Immature natural killer cell (primary cell): ENCODE measurements around the gene CLEC3A. TPM values are rescaled to one million over a fixed set of nuclear protein-coding genes. Genes with fewer than 3 reads are reported as not detected.

ENCODE experiments used
- DNase-seq, 3 donors: peaks; one replicate each; pipeline ENCODE4 v3.0.0; 2022; ENCODE audit warnings: mixed read lengths in 1 of 3
- H3K27ac Mint-ChIP-seq, 6 donors: one replicate each; pipeline ENCODE4 v1.8.0; 2020; ENCODE audit warnings: mixed read lengths in 6 of 6, mild to moderate bottlenecking in 5 of 6, inconsistent platforms in 4 of 6, moderate library complexity in 3 of 6
- H3K27me3 Mint-ChIP-seq, 3 donors: one replicate each; pipeline ENCODE4 v1.8.0; 2020 to 2021; ENCODE audit warnings: low read depth in 3 of 3, mild to moderate bottlenecking in 3 of 3, mixed read lengths in 3 of 3, moderate library complexity in 3 of 3, inconsistent platforms in 1 of 3
- H3K36me3 Mint-ChIP-seq, 3 donors: one replicate each; pipeline ENCODE4 v1.8.0; 2020; ENCODE audit warnings: mixed read lengths in 3 of 3, inconsistent platforms in 2 of 3, mild to moderate bottlenecking in 2 of 3
- H3K4me1 Mint-ChIP-seq, 2 donors: one replicate each; pipeline ENCODE4 v1.8.0; 2020; ENCODE audit warnings: inconsistent platforms in 2 of 2, mild to moderate bottlenecking in 2 of 2, mixed read lengths in 2 of 2, moderate library complexity in 1 of 2
- H3K4me3 Mint-ChIP-seq, 5 donors: one replicate each; pipeline ENCODE4 v1.8.0; 2020; ENCODE audit warnings: mild to moderate bottlenecking in 5 of 5, mixed read lengths in 5 of 5, inconsistent platforms in 3 of 5, moderate library complexity in 3 of 5
- H3K9me3 Mint-ChIP-seq, 6 donors: one replicate each; pipeline ENCODE4 v1.8.0; 2020; ENCODE audit warnings: mild to moderate bottlenecking in 6 of 6, mixed read lengths in 6 of 6, inconsistent platforms in 4 of 6, moderate library complexity in 3 of 6
- polyA plus RNA-seq, 3 donors: library from polyadenylated mRNA; unstranded; fragments of 300-500 nt; fragmentation: Illumina TruSeq; gene quantifications; one replicate each; pipeline ENCODE4 v1.2.3, GENCODE V29; 2021

Gene CLEC3A
- polyA plus RNA-seq, 3 donors from 2014 or later: not detected

DNA sequence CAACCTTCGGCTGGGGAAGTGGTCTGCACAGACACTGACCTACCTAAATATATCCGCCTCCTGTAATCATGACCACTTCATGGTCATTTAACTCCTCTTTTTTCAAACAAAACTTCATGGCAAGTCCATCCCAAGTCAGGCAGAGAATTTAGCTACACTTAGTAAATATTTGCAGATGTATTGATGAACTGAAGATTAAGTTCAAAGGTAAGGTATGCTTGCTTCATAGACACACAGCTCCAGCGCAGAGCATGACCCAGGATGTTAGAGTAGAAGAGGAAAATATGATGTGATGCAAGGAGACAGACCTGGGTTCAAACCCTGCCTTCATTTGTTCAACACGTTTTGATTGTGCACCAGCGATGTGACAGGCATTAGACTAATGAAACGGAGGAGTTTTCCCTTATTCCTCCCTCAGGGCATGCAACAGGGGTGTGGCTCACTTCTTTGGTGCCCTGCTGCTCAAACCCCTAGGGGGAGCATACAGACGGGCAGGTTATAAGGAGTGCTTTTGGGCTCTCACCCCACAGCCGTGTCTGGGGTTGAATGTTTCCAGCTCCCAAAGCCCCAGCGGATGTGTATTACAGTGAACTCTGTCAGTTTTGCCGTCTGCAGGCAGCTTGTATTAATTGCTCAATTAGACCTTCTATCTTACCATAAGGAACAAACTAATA, 23.9 kb upstream of the CLEC3A start:
- Mint-ChIP-seq H3K27ac (no peak overlapping the region), H3K4me3 (no peak overlapping the region), H3K4me1 (no peaks in the 10 kb centered on the region), H3K36me3 (no peaks in the 10 kb centered on the region), H3K27me3 (peaks cover 0 to 2% (median 0%) of the 10 kb centered on the region in 3 donors), H3K9me3 (peaks cover 0 to 7% (median 4%) of the 10 kb centered on the region in 6 donors)
- no peak for DNase-seq

DNA sequence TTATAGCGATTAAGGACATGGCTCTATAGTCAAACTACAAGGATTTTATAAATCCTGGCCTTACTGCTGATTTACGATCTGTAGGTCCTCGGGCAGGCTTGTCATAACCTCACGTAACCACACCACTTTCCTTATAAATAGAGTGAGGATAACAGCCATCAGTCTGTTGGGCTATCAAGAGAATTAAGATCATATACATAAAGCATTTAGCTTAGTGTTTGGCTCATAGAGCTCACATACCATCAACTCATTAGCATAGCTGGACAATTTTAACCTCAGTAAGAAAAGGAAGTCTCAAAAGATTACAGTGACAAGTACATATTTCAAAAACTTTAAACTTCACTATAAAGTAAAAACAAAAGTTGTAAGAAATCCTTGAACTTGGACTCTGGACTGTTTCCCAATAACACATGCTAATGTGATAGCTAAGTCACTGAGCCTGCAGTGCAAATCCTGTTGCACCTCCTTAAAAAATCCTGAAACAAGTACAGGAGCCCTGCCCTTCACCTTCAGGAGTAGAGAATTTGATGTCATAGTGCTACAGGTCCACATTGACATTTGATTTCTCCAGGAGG, 20.8 kb upstream of the CLEC3A start:
- DNase-seq: no peak
- Mint-ChIP-seq H3K36me3 (no peaks in the 10 kb centered on the region), H3K27me3 (peaks cover 0 to 2% (median 0%) of the 10 kb centered on the region in 3 donors), H3K27ac (no peak overlapping the region), H3K4me3 (no peak overlapping the region), H3K9me3 (peaks cover 0 to 5% (median 2%) of the 10 kb centered on the region in 6 donors), H3K4me1 (no peaks in the 10 kb centered on the region)

DNA sequence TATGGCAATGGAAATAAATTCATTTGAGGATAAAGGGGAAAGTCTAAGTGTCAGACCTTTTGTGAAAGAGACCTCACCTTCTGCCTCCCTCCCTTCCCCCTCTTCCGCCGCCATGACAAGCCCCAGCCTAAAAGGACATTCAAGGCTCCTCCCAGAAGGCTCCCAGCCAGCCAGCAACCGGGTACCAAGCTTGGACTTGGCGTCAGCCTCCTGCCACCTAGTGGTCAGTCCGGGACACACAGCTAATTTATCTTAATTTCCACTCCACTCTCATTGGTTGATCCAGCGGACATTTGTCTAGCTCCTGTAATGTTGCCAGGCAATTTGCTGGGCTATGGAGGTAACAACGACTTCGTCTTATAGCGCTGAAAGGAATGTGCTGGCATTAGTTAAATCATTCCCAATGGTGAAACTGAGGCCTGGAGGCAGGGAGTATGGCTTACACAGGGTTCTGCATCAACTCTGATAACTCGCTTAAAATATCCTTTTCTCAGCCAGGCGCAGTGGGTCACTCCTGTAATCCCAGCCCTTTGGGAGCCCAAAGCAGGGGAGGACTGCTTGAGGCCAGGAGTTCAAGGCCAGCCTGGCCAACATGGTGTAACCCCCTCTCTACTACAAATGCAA, 19.3 kb upstream of the CLEC3A start:
- DNase-seq: peak; percentile 27 to 44 (median 33)
- Mint-ChIP-seq H3K36me3 (no peaks in the 10 kb centered on the region), H3K27ac (no peak overlapping the region), H3K27me3 (peaks cover 0 to 2% (median 0%) of the 10 kb centered on the region in 3 donors), H3K4me3 (no peak overlapping the region), H3K4me1 (no peaks in the 10 kb centered on the region), H3K9me3 (peaks cover 0 to 4% (median 0%) of the 10 kb centered on the region in 6 donors)

DNA sequence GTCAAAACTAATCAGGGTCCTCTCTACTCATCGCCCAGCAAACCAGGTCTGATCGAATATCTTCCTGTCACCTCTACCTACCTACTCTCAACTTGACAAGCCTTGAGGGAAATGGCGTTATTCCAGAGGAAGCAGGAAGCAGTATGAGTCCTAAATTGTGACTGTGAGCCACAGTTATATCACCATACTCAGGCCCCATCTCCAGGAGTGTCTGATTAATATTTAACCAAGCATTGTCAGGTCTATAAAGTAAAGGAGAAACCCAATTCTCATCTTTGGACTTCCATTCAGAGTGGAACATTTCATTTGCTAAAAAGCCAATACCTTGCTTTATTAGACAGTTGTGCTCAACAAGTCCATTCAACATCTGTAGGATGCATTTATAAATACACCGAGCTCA, 17.8 kb upstream of the CLEC3A start:
- H3K4me3 Mint-ChIP-seq: no peak overlapping the region
- no peaks in the 10 kb centered on the region for H3K36me3 Mint-ChIP-seq
- H3K4me1 Mint-ChIP-seq: no peaks in the 10 kb centered on the region
- no peak overlapping the region for H3K27ac Mint-ChIP-seq
- DNase-seq: no peak
- peaks cover 0 to 2% (median 2%) of the 10 kb centered on the region in 3 donors for H3K27me3 Mint-ChIP-seq
- H3K9me3 Mint-ChIP-seq: peaks cover 0 to 3% (median 0%) of the 10 kb centered on the region in 6 donors

DNA sequence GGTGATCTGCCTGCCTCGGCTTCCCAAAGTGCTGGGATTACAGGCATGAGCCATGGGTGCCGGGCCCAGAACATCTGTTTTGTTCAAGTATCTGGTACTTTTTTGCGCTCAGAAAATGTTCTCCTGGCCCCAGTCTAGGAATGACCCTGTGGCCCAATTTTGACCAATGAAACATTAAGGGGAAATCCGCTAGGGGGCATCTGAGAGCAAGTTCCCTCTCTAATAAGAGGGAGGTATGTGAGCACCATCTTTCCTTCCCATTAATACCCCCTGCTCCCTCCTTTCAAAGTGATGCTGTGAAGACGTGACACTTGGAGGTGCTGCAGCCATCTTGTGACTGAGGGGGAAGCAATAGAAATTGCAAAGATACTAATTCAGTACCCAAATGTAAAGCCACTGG, 16.5 kb upstream of the CLEC3A start:
- no peak for DNase-seq
- H3K36me3 Mint-ChIP-seq: no peaks in the 10 kb centered on the region
- H3K4me3 Mint-ChIP-seq: no peak overlapping the region
- peaks cover 0 to 3% (median 0%) of the 10 kb centered on the region in 6 donors for H3K9me3 Mint-ChIP-seq
- peaks cover 0 to 2% (median 2%) of the 10 kb centered on the region in 3 donors for H3K27me3 Mint-ChIP-seq
- H3K4me1 Mint-ChIP-seq: no peaks in the 10 kb centered on the region
- H3K27ac Mint-ChIP-seq: no peak overlapping the region

DNA sequence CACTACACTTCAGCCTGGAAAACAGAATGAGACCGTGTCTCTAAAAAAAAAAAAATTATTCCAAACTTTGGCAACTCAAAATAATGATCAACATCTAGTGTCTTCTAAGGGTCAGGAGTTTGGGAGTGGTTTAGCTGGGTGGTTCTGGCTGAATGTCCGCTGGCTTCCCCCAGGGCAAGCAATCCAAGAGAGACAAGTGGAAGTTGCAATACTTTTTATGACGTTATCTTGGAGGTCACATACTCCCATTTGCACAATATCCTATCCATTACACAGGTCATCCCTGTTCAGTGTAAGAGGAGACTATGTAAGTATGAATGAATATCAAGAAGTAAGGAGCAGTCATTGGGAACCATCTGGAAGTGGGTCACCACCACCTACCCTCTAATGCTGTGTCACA, 15.2 kb upstream of the CLEC3A start:
- H3K27ac Mint-ChIP-seq: no peak overlapping the region
- H3K27me3 Mint-ChIP-seq: peaks cover 0 to 3% (median 2%) of the 10 kb centered on the region in 3 donors
- H3K9me3 Mint-ChIP-seq: peaks cover 0 to 3% (median 0%) of the 10 kb centered on the region in 6 donors
- no peaks in the 10 kb centered on the region for H3K36me3 Mint-ChIP-seq
- no peak overlapping the region for H3K4me3 Mint-ChIP-seq
- no peaks in the 10 kb centered on the region for H3K4me1 Mint-ChIP-seq
- DNase-seq: no peak

DNA sequence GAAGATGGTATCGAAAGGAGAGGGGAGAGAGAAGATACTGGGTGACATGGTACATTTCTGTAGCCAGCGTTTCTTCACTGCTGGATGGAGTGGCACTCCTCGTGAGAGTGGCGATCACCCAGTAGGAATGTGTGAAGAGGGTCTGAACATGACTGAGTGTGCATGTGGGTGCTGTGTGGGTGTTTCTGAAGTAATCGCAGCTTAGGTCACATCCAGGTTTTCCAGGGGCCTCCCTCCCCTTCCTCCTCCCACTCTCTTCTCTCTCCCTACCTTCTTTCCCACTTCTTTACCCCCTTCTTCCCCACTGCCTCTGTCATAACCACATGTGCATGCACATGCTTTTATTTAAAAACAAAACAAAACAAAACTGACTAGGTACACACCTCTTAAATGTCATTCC, 1.8 kb downstream of the CLEC3A start:
- DNase-seq: no peak
- no peaks in the 10 kb centered on the region for H3K36me3 Mint-ChIP-seq
- no peak overlapping the region for H3K4me3 Mint-ChIP-seq
- no peaks in the 10 kb centered on the region for H3K9me3 Mint-ChIP-seq
- peaks cover 0 to 2% (median 1%) of the 10 kb centered on the region in 3 donors for H3K27me3 Mint-ChIP-seq
- H3K27ac Mint-ChIP-seq: no peak overlapping the region
- no peaks in the 10 kb centered on the region for H3K4me1 Mint-ChIP-seq

DNA sequence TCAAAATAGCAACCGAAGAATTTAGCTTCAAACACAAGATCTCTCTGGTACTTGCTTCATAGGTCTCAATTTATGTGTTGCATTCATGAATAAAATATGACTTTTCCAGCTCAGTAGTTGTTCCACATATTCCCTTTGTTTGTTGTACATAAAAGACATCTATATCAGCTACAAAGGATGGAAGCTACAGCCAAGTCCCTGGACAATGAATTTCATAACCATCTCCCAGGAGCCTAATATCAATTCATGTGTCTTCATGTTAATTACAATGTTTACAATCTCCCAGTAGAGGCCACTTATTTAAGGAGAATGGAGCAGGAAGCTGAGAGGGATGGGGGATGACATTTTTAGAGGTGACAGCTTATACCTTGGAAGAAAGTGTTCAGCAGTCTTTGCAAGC, 3.3 kb downstream of the CLEC3A start:
- Mint-ChIP-seq H3K27ac (no peak overlapping the region), H3K36me3 (no peaks in the 10 kb centered on the region), H3K9me3 (no peaks in the 10 kb centered on the region), H3K27me3 (peaks cover 0 to 1% (median 1%) of the 10 kb centered on the region in 3 donors), H3K4me3 (no peak overlapping the region), H3K4me1 (no peaks in the 10 kb centered on the region)
- DNase-seq: no peak

DNA sequence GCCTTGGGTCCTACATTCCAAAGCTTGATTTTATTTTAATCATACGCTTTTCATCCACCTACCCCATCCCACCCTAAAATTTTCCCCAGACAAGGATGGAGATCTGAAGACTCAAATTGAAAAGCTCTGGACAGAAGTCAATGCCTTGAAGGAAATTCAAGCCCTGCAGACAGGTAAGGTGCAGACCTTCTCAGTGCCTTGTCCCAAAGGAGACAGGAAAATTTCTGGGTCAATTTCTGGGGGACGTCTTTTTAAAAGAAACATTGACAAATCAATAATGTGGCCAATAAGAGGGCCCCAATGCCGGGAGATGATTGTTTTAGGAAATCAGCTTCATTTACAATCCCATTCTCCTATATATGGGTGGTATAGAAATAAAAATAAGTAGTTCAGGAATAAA, 5.7 kb downstream of the CLEC3A start:
- no peaks in the 10 kb centered on the region for H3K4me1 Mint-ChIP-seq
- H3K4me3 Mint-ChIP-seq: no peak overlapping the region
- no peak overlapping the region for H3K27ac Mint-ChIP-seq
- no peak for DNase-seq
- H3K36me3 Mint-ChIP-seq: no peaks in the 10 kb centered on the region
- peaks cover 0 to 5% (median 1%) of the 10 kb centered on the region in 3 donors for H3K27me3 Mint-ChIP-seq
- no peaks in the 10 kb centered on the region for H3K9me3 Mint-ChIP-seq

DNA sequence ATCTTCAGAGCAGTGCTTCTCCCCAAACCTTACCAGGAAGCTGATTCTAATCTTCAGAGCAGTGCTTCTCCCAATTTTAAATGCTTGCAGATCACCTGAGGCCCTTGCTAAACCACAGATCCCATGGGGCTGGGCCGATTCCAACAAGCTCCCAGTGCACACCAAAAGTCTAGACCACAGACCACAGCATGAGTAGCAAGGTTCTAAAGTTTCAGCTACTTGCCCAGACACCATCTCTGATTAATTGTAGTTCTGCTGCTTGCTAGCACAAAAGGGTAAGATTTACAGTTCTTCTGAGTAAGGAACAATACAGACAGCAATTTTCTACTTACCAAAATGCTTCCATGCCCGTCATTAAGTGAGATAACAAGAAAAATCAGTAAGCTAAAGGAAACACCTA, 12.2 kb downstream of the CLEC3A start:
- no peak for DNase-seq
- H3K27me3 Mint-ChIP-seq: peaks cover 0 to 15% (median 13%) of the 10 kb centered on the region in 3 donors

DNA sequence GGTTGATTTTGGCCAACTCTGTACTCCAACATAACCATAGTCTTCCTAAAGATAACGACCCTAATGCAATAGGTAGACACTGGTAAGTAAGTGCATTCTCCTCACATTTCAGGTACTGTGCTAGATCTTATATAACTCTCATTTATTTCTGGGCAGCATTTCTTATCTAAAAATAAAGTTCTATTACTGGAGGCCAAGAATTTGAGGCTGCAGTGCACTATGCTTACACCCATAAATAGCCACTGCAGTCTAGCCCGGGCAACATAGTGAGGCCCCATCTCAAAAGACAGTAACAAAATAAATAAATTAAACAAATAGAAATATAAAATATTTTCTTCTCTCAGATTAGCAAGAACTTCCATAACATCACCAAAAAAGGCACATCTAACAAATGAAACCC, 12.7 kb downstream of the CLEC3A start:
- H3K4me3 Mint-ChIP-seq: no peak overlapping the region

More for the DNA sequence above, 12.2 kb downstream of the CLEC3A start:
- H3K9me3 Mint-ChIP-seq: peaks cover 0 to 9% (median 0%) of the 10 kb centered on the region in 6 donors
- H3K4me1 Mint-ChIP-seq: no peaks in the 10 kb centered on the region
- no peak overlapping the region for H3K27ac Mint-ChIP-seq
- H3K36me3 Mint-ChIP-seq: no peaks in the 10 kb centered on the region
- H3K4me3 Mint-ChIP-seq: no peak overlapping the region

DNA sequence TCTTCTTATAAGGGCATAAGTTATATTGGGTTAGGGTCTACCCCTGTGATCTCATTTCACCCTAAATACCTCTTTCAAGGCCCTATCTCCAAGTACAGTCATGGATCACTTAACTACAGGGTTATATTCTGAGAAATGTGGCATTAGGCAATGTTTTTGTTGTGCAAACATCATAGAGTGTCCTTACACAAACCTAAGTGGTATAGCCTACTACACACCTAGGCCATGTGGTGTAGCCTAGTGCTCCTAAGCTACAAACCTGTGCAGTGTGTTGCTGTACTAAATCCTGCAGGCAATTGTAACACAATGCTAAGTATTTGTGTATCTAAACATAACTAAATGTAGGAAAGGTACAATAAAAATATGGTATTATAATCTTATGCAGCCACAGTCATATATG, 18.0 kb downstream of the CLEC3A start:
- no peak for DNase-seq
- peaks cover 0 to 14% (median 11%) of the 10 kb centered on the region in 3 donors for H3K27me3 Mint-ChIP-seq
- no peaks in the 10 kb centered on the region for H3K4me1 Mint-ChIP-seq
- peaks cover 0 to 7% (median 0%) of the 10 kb centered on the region in 6 donors for H3K9me3 Mint-ChIP-seq
- H3K36me3 Mint-ChIP-seq: no peaks in the 10 kb centered on the region
- no peak overlapping the region for H3K27ac Mint-ChIP-seq
- H3K4me3 Mint-ChIP-seq: no peak overlapping the region

More for the DNA sequence above, 12.7 kb downstream of the CLEC3A start:
- Mint-ChIP-seq H3K9me3 (peaks cover 0 to 9% (median 0%) of the 10 kb centered on the region in 6 donors), H3K27me3 (peaks cover 0 to 15% (median 13%) of the 10 kb centered on the region in 3 donors), H3K4me1 (no peaks in the 10 kb centered on the region), H3K36me3 (no peaks in the 10 kb centered on the region), H3K27ac (no peak overlapping the region)
- DNase-seq: no peak

DNA sequence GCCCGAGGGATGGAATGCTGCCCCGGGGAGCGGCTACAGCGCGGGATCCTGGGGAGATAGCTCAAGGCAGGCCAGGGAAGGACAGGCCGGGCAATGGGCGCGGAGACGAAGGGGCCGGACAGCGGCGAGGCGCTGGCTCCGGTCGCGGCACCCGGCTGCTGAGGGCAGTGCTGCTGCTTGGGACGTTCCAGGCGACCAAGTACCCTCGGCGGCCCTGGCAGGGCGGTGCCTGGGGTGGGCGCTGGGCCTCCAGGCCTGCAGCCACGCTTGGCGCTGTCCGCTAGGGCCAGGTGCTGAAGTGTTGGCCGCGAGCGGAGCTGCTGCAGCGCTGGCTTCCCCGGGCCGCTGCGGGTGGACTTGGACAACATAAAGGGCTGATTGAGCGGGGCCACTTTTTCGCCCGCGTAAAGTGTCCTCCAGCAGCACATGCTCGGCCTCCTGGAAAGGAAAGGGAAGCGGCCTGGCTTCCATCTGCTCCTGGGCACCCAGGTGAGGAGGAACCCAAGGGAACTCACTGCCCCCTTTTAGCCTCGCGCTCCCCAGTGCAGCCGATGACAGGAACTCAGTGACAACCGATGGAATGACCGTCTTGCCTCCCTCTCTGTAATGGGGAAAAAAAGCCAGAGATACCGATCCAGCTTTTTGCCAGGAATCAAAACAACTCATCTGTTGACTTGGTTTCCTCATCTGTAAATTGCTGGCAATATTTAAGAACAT, 23.7 kb downstream of the CLEC3A start:
- Mint-ChIP-seq H3K4me3 (no peak overlapping the region), H3K9me3 (peaks cover 0 to 1% (median 0%) of the 10 kb centered on the region in 6 donors), H3K36me3 (no peaks in the 10 kb centered on the region), H3K4me1 (no peaks in the 10 kb centered on the region), H3K27me3 (peaks cover 0 to 20% (median 2%) of the 10 kb centered on the region in 3 donors), H3K27ac (no peak overlapping the region)
- DNase-seq: peak; percentile 9 to 24 (median 16)

DNA sequence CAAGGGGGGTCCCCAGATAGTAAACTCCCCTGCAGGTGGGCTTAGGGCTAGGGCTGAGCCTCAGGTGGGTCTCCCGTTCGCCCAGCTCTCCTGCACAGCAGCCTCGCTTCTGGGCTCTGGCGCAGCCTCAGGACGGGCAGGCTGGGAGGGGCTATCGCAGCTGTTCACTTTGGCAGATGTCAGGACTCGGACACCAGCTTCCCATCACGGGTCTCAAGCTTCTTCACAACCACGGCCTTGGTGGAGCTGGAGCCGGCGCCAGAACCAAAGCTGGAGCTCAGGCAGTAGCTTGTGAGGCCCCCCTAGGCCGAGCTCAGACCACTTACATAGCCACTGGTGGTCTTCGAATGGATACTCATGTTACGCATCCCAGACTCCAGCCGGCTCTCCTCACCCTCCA, 26.0 kb downstream of the CLEC3A start:
- H3K9me3 Mint-ChIP-seq: peaks cover 0 to 1% (median 0%) of the 10 kb centered on the region in 6 donors
- H3K36me3 Mint-ChIP-seq: no peaks in the 10 kb centered on the region
- DNase-seq: no peak
- no peak overlapping the region for H3K27ac Mint-ChIP-seq
- no peak overlapping the region for H3K4me3 Mint-ChIP-seq
- peaks cover 0 to 20% (median 2%) of the 10 kb centered on the region in 3 donors for H3K27me3 Mint-ChIP-seq
- H3K4me1 Mint-ChIP-seq: no peaks in the 10 kb centered on the region
